H9 (cell line): ENCODE data around the gene PPAN. TPM values are rescaled to one million over a fixed set of nuclear protein-coding genes. Genes with fewer than 3 reads are reported as not detected.

ENCODE experiments used
- DNase-seq: peaks from one replicate; pipeline ENCODE4 v3.0.0-alpha.2; 2017
- H2AFZ ChIP-seq: one replicate; pipeline ENCODE4 v1.6.1; 2013; ENCODE audit warnings: mild to moderate bottlenecking, low read length, control low read depth, moderate library complexity
- H2AK5ac ChIP-seq: 2 replicates; pipeline ENCODE4 v1.6.1; 2013; ENCODE audit warnings: low read length, control low read depth, mixed read lengths; ENCODE audit not compliant: insufficient read length
- H2BK120ac ChIP-seq: one replicate; pipeline ENCODE4 v1.6.1; 2013; ENCODE audit warnings: low read depth, mild to moderate bottlenecking, low read length, control low read depth, inconsistent platforms; ENCODE audit not compliant: poor library complexity, severe bottlenecking
- H2BK12ac ChIP-seq: 2 replicates; pipeline ENCODE4 v1.6.1; 2013; ENCODE audit warnings: low read length, control low read depth, mixed read lengths, low read depth; ENCODE audit not compliant: insufficient read length
- H2BK15ac ChIP-seq: 2 replicates; pipeline ENCODE4 v1.6.1; 2013; ENCODE audit warnings: low read depth, low read length, control low read depth
- H2BK20ac ChIP-seq: one replicate; pipeline ENCODE4 v1.6.1; 2013; ENCODE audit warnings: low read depth, mild to moderate bottlenecking, low read length, control low read depth, inconsistent platforms; ENCODE audit not compliant: poor library complexity, severe bottlenecking
- H2BK5ac ChIP-seq: 2 replicates; pipeline ENCODE4 v1.6.1; 2013; ENCODE audit warnings: low read length, control low read depth, mixed read lengths; ENCODE audit not compliant: insufficient read length
- H3K14ac ChIP-seq: 2 replicates; pipeline ENCODE4 v1.6.1; 2013; ENCODE audit warnings: low read length, control low read depth; ENCODE audit not compliant: insufficient read depth
- H3K18ac ChIP-seq: 2 replicates; pipeline ENCODE4 v1.6.1; 2013; ENCODE audit warnings: low read depth, mild to moderate bottlenecking, mixed read lengths, low read length, control low read depth; ENCODE audit not compliant: insufficient read length
- H3K23ac ChIP-seq: 2 replicates; pipeline ENCODE4 v1.6.1; 2013; ENCODE audit warnings: low read length, control low read depth, mixed read lengths, low read depth; ENCODE audit not compliant: insufficient read length
- H3K23me2 ChIP-seq: 2 replicates; pipeline ENCODE4 v1.6.1; 2013; ENCODE audit warnings: low read depth, mild to moderate bottlenecking, mixed read lengths, low read length, control low read depth; ENCODE audit not compliant: insufficient read length, poor library complexity, severe bottlenecking
- H3K27ac ChIP-seq: 2 replicates; pipeline ENCODE4 v1.5.1; 2013; ENCODE audit warnings: low read length, control low read depth, mixed read lengths, low read depth; ENCODE audit not compliant: insufficient read length
- H3K27me3 ChIP-seq: 2 replicates; pipeline ENCODE4 v1.6.1; 2013; ENCODE audit warnings: low read length, control low read depth, inconsistent platforms; ENCODE audit not compliant: insufficient read depth
- H3K4ac ChIP-seq: 2 replicates; pipeline ENCODE4 v1.6.1; 2013; ENCODE audit warnings: low read depth, mild to moderate bottlenecking, control low read depth, inconsistent platforms, low read length, moderate library complexity
- H3K4me1 ChIP-seq: 2 replicates; pipeline ENCODE4 v1.6.1; 2013; ENCODE audit warnings: low read length, control low read depth, inconsistent platforms; ENCODE audit not compliant: insufficient read depth
- H3K4me2 ChIP-seq: 2 replicates; pipeline ENCODE4 v1.6.1; 2013; ENCODE audit warnings: low read length, control low read depth, mixed read lengths; ENCODE audit not compliant: insufficient read length, insufficient read depth
- H3K56ac ChIP-seq: 2 replicates; pipeline ENCODE4 v1.6.1; 2013; ENCODE audit warnings: low read depth, mild to moderate bottlenecking, mixed read lengths, low read length, control low read depth; ENCODE audit not compliant: insufficient read length
- H3K79me1 ChIP-seq: 2 replicates; pipeline ENCODE4 v1.6.1; 2013; ENCODE audit warnings: low read depth, mild to moderate bottlenecking, moderate library complexity, low read length, control low read depth, inconsistent platforms; ENCODE audit not compliant: insufficient read depth, poor library complexity, severe bottlenecking
- H3K79me2 ChIP-seq: 2 replicates; pipeline ENCODE4 v1.6.1; 2013; ENCODE audit warnings: low read length, control low read depth, inconsistent platforms; ENCODE audit not compliant: insufficient read depth
- H3K9ac ChIP-seq: 2 replicates; pipeline ENCODE4 v1.6.1; 2013; ENCODE audit warnings: low read length, control low read depth, mixed read lengths; ENCODE audit not compliant: insufficient read length; ENCODE audit errors: extremely low read depth
- H3K9me3 ChIP-seq: one replicate; pipeline ENCODE4 v1.6.1; 2013; ENCODE audit warnings: low read depth, low read length, inconsistent platforms; ENCODE audit not compliant: control insufficient read depth
- H3T11ph ChIP-seq: one replicate; pipeline ENCODE4 v1.6.1; 2013; ENCODE audit warnings: mild to moderate bottlenecking, low read length, control low read depth, inconsistent platforms
- H4K20me1 ChIP-seq: one replicate; pipeline ENCODE4 v1.6.1; 2013; ENCODE audit not compliant: control insufficient read depth, insufficient read length, insufficient read depth
- H4K5ac ChIP-seq: 2 replicates; pipeline ENCODE4 v1.6.1; 2013; ENCODE audit warnings: low read depth, mild to moderate bottlenecking, mixed read lengths, low read length, control low read depth; ENCODE audit not compliant: insufficient read length
- H4K8ac ChIP-seq: replicated peaks from 2 replicates; pipeline ENCODE4 v1.6.1; 2013; ENCODE audit warnings: low read length, control low read depth, mixed read lengths, low read depth; ENCODE audit not compliant: insufficient read length
- H4K91ac ChIP-seq: 2 replicates; pipeline ENCODE4 v1.6.1; 2013; ENCODE audit warnings: low read depth, mild to moderate bottlenecking, moderate library complexity, mixed read lengths, low read length, control low read depth; ENCODE audit not compliant: insufficient read length
- H3K27ac Mint-ChIP-seq, 3 experiments: 2 replicates in 2 of 3; 3 replicates in 1 of 3; pipeline ENCODE4 v1.8.0; 2020 to 2021; ENCODE audit warnings: mixed read lengths in 3 of 3, mild to moderate bottlenecking in 1 of 3, moderate library complexity in 1 of 3
- H3K27me3 Mint-ChIP-seq: 2 replicates; pipeline ENCODE4 v1.8.0; 2021; ENCODE audit warnings: low read depth, mild to moderate bottlenecking, moderate library complexity, mixed read lengths
- H3K36me3 Mint-ChIP-seq, 3 experiments: 2 replicates in 2 of 3; 3 replicates in 1 of 3; pipeline ENCODE4 v1.8.0; 2020 to 2021; ENCODE audit warnings: low read depth in 3 of 3, mixed read lengths in 3 of 3; ENCODE audit not compliant: insufficient read depth in 1 of 3
- H3K4me1 Mint-ChIP-seq, 2 experiments: 2 replicates each; pipeline ENCODE4 v1.8.0; 2020; ENCODE audit warnings: mixed read lengths in 2 of 2
- H3K4me3 Mint-ChIP-seq, 2 experiments: 2 replicates in 1 of 2; 3 replicates in 1 of 2; pipeline ENCODE4 v1.8.0; 2020 to 2021; ENCODE audit warnings: mild to moderate bottlenecking in 2 of 2, mixed read lengths in 2 of 2, moderate library complexity in 1 of 2
- H3K9me3 Mint-ChIP-seq, 2 experiments: 2 replicates in 1 of 2; 3 replicates in 1 of 2; pipeline ENCODE4 v1.8.0; 2020; ENCODE audit warnings: mild to moderate bottlenecking in 2 of 2, mixed read lengths in 2 of 2, moderate library complexity in 1 of 2
- WGBS: extraction: QIAGEN DNeasy Blood & Tissue Kit; methylation state at CpG from one replicate; pipeline ENCODE4 v1.1.7; 2013; ENCODE audit warnings: missing lambda C conversion rate, low lambda C conversion rate, mixed read lengths; ENCODE audit not compliant: insufficient read length; ENCODE audit errors: extremely low coverage; 5-methylcytosine and 5-hydroxymethylcytosine counted together
- total RNA-seq: library from RNA; stranded (reverse); gene quantifications from 2 replicates; pipeline ENCODE4 v1.2.1, GENCODE V29; 2021
- TF ChIP-seq, protein P1 (sequence below): fragments of 200-600 bp; sonication (generic); conservative IDR thresholded peaks from 3 replicates; pipeline ENCODE4 v1.8.0; 2021; ENCODE audit warnings: antibody characterized with exemption, mild to moderate bottlenecking

PPAN gene
- total RNA-seq, 1 experiment from 2014 or later, result 157 TPM

DNA sequence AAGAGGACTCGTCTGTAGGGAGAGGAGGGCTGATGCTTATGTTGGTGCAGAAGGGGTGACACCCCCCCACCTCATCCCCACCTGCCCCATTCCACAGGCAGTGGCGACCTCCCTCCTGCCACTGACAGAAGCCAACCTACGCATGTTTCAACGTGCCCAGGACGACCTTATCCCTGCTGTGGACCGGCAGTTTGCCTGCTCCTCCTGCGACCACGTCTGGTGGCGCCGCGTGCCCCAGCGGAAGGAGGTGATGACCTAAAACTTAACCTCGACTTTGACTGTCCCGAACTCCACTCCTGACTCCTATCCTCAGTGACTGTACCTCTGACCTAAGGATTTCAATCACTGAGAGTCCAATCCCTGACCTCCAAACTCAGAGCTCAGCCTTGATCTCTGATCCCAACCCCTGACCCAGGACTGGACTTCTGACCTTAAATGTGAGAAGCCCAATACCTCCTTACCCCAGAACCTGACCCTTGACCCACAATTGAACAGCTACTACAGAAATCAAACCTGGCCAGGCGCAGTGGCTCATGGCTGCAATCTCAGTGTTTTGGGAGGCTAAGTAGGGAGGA, 16.3 kb upstream of the PPAN start:
- H3K23ac ChIP-seq, result no peak overlapping the region
- H3K4me1 ChIP-seq, result no peaks in the 10 kb centered on the region
- H3T11ph ChIP-seq, result no peak overlapping the region
- no peak overlapping the region for H2BK12ac ChIP-seq
- no peak overlapping the region for H3K9ac ChIP-seq
- H3K56ac ChIP-seq, result no peak overlapping the region
- Mint-ChIP-seq H3K9me3 (no peaks in the 10 kb centered on the region), H3K36me3 (peaks cover 4 to 21% (median 11%) of the 10 kb centered on the region in 3 experiments), H3K27me3 (peaks cover 19% of the 10 kb centered on the region), H3K4me3 (peak overlapping the region in 1 of 2 experiments; percentile 62; a peak in 1 of 5 replicates), H3K27ac (peak overlapping the region in 2 of 3 experiments; percentile 26 to 62; a peak in 2 of 7 replicates), H3K4me1 (peaks cover 7 to 9% of the 10 kb centered on the region in 2 experiments; a peak in 2 of 4 replicates)
- H3K79me2 ChIP-seq, result no peaks in the 10 kb centered on the region
- no peak overlapping the region for H3K14ac ChIP-seq
- WGBS, result no CpG with 5 or more reads among the region's 15 CpGs
- no peak overlapping the region for H3K18ac ChIP-seq
- H3K23me2 ChIP-seq, result peaks cover 10% of the 10 kb centered on the region
- H3K4ac ChIP-seq, result no peak overlapping the region
- H4K20me1 ChIP-seq, result no peaks in the 10 kb centered on the region
- DNase-seq, result no peak
- no peak overlapping the region for H2BK120ac ChIP-seq
- H4K91ac ChIP-seq, result no peak overlapping the region
- no peaks in the 10 kb centered on the region; the same call in 1 of the 2 replicates for H3K27me3 ChIP-seq
- no peak overlapping the region for H2AK5ac ChIP-seq
- no peak overlapping the region for H3K4me2 ChIP-seq
- TF ChIP-seq, protein P1, sequence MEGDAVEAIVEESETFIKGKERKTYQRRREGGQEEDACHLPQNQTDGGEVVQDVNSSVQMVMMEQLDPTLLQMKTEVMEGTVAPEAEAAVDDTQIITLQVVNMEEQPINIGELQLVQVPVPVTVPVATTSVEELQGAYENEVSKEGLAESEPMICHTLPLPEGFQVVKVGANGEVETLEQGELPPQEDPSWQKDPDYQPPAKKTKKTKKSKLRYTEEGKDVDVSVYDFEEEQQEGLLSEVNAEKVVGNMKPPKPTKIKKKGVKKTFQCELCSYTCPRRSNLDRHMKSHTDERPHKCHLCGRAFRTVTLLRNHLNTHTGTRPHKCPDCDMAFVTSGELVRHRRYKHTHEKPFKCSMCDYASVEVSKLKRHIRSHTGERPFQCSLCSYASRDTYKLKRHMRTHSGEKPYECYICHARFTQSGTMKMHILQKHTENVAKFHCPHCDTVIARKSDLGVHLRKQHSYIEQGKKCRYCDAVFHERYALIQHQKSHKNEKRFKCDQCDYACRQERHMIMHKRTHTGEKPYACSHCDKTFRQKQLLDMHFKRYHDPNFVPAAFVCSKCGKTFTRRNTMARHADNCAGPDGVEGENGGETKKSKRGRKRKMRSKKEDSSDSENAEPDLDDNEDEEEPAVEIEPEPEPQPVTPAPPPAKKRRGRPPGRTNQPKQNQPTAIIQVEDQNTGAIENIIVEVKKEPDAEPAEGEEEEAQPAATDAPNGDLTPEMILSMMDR, result no peak
- no peak overlapping the region for H2BK15ac ChIP-seq
- H2AFZ ChIP-seq, result no peak overlapping the region
- H4K8ac ChIP-seq, result no peak overlapping the region
- no peaks in the 10 kb centered on the region for H3K79me1 ChIP-seq
- H4K5ac ChIP-seq, result no peak overlapping the region
- no peak overlapping the region for H2BK20ac ChIP-seq
- no peak overlapping the region for H2BK5ac ChIP-seq
- no peaks in the 10 kb centered on the region for H3K9me3 ChIP-seq
- H3K27ac ChIP-seq, result no peak overlapping the region
